ENCODE data around the gene CHD9. TPM values are rescaled to one million over a fixed set of nuclear protein-coding genes. Genes with fewer than 3 reads are reported as not detected.

The CHD9 gene
- total and polyA plus RNA-seq, 9 of the 15 experiments (the other 6 are each of a cell fraction or from before 2014, with no cell fraction given) = 29.0 to 69.3 (median 40.6) TPM

DNA sequence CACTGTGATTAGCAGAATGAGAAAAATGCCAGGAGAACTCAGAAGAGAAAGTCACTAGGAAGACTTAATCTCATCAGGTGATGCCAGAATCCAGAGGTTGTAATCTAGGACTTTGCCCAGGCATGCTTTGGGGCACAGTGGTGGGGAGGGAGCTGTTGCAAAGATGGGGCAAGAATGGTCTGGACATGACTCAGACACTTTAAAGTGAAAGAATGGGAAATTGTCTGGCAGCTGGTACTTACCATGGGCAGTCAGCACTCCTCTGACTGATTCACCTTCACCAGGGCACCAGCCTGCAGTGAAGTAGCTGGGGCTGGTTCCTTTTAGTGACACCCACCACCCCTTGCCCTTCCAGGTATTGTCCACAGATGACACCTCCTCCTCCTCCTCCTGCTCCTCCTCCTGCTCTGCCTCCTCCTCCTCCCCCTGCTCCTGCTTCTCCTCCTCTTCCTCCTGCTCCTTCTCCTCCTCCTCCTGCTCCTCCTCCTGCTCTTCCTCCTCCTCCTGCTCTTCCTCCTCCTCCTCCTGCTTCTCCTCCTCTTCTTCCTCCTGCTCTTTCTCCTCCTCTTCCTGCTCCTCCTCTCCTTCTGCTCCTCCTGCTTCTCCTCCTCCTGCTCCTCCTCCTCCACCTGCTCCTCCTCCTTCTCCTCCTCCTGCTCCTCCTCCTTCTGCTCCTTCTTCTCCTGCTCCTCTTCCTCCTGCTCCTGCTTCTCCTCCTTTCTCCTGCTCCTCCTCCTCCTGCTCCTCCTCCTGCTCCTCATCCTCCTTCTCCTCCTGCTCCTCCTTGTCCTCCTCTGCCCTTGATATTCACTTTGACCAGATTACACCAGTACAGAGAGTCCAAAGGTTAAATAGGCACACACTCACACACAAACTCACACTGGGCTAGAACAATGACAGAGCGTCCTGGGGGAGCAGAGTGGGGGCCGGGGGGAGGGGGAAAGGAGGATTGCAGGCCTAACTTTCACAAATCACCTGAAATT lies 2.0 kb upstream of the CHD9 start, which contains the start of gene CHD9NB (continued):
- no peak for TF ChIP-seq SPI1 (IDR thresholded peaks at IDR 0.05; ENCODE audit: borderline replicate concordance, low read depth, low read length)
- TF ChIP-seq PCBP2 (IDR thresholded peaks at IDR 0.05; ENCODE audit: low read depth, low read length, poor library complexity, severe bottlenecking) = no peak
- TF ChIP-seq PHF20 (IDR thresholded peaks at IDR 0.05; ENCODE audit: partially characterized antibody) = no peak
- TF ChIP-seq HEY1 (CRISPR knock-in tag; IDR thresholded peaks at IDR 0.05; ENCODE audit: borderline replicate concordance) = no peak
- peak; percentile 64; the same call in 1 of the 2 replicates for TF ChIP-seq MIER1 (IDR thresholded peaks at IDR 0.05; ENCODE audit: low read depth)
- no peak for TF ChIP-seq SMC3 (conservative IDR thresholded peaks at IDR 0.05; ENCODE audit: insufficient read depth, low read depth, low read length)
- no peak for TF ChIP-seq TFAP4 (CRISPR knock-in tag; IDR thresholded peaks at IDR 0.05; ENCODE audit: borderline replicate concordance)
- TF ChIP-seq FOXJ2 (tag; IDR thresholded peaks at IDR 0.05) = no peak
- TF ChIP-seq, protein P1, sequence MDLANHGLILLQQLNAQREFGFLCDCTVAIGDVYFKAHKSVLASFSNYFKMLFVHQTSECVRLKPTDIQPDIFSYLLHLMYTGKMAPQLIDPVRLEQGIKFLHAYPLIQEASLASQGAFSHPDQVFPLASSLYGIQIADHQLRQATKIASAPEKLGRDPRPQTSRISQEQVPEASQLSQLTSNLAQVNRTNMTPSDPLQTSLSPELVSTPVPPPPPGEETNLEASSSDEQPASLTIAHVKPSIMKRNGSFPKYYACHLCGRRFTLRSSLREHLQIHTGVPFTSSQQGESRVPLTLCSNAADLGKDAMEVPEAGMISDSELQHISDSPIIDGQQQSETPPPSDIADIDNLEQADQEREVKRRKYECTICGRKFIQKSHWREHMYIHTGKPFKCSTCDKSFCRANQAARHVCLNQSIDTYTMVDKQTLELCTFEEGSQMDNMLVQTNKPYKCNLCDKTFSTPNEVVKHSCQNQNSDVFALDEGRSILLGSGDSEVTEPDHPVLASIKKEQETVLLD (IDR thresholded peaks at IDR 0.05) = peak; percentile 71; the same call in 1 of the 2 replicates
- no peak for TF ChIP-seq RNF2 (IDR thresholded peaks at IDR 0.05)
- no peak for TF ChIP-seq BRD4 (IDR thresholded peaks at IDR 0.05)
- TF ChIP-seq ZNF444 (CRISPR knock-in tag; IDR thresholded peaks at IDR 0.05) = no peak
- TF ChIP-seq, protein P2, sequence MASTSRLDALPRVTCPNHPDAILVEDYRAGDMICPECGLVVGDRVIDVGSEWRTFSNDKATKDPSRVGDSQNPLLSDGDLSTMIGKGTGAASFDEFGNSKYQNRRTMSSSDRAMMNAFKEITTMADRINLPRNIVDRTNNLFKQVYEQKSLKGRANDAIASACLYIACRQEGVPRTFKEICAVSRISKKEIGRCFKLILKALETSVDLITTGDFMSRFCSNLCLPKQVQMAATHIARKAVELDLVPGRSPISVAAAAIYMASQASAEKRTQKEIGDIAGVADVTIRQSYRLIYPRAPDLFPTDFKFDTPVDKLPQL (IDR thresholded peaks at IDR 0.05; ENCODE audit: extremely low read depth, insufficient read length) = no peak
- TF ChIP-seq EP300 (IDR thresholded peaks at IDR 0.05; ENCODE audit: low read length) = no peak
- TF ChIP-seq, protein P3, sequence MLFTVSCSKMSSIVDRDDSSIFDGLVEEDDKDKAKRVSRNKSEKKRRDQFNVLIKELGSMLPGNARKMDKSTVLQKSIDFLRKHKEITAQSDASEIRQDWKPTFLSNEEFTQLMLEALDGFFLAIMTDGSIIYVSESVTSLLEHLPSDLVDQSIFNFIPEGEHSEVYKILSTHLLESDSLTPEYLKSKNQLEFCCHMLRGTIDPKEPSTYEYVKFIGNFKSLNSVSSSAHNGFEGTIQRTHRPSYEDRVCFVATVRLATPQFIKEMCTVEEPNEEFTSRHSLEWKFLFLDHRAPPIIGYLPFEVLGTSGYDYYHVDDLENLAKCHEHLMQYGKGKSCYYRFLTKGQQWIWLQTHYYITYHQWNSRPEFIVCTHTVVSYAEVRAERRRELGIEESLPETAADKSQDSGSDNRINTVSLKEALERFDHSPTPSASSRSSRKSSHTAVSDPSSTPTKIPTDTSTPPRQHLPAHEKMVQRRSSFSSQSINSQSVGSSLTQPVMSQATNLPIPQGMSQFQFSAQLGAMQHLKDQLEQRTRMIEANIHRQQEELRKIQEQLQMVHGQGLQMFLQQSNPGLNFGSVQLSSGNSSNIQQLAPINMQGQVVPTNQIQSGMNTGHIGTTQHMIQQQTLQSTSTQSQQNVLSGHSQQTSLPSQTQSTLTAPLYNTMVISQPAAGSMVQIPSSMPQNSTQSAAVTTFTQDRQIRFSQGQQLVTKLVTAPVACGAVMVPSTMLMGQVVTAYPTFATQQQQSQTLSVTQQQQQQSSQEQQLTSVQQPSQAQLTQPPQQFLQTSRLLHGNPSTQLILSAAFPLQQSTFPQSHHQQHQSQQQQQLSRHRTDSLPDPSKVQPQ (CRISPR knock-in tag; IDR thresholded peaks at IDR 0.05; ENCODE audit: borderline replicate concordance) = no peak
- peak; percentile 52; the same call in 1 of the 2 replicates for TF ChIP-seq HBP1 (CRISPR knock-in tag; IDR thresholded peaks at IDR 0.05)
- TF ChIP-seq POLR3G (IDR thresholded peaks at IDR 0.05; ENCODE audit: extremely low read depth, insufficient read length, insufficient replicate concordance) = no peak
- no peak for TF ChIP-seq JUND (IDR thresholded peaks at IDR 0.05; ENCODE audit: borderline replicate concordance, low read depth, low read length)
- TF ChIP-seq JUND (tag; IDR thresholded peaks at IDR 0.05; ENCODE audit: borderline replicate concordance, low read depth, low read length) = no peak
- TF ChIP-seq NCOA1 (IDR thresholded peaks at IDR 0.05; ENCODE audit: low read depth) = no peak
